Activated CD8-positive, alpha-beta memory T cell treated with anti-CD3 and anti-CD28 coated beads for 4 hours (primary cell): ENCODE data around the gene RFXANK.
"Not testable (repeated sequence)": the region's sequence is repeated elsewhere in the genome, so short reads cannot be mapped to it uniquely, and the experiment has no call there.

Experiments
- DNase-seq, 2 donors: peaks; one replicate each; pipeline ENCODE4 v3.0.0-alpha.2; 2020; ENCODE audit warnings: low read depth in 2 of 2

The RFXANK gene

GRCh38 chr19:19170053-19170872, 21.8 kb upstream of the RFXANK start, which contains the start of gene MEF2B:
Gene MEF2B, minus strand, starts transcription at chr19:19170263. Its CDS starts 19,528 bp downstream, at chr19:19150735.
- peak; percentile 39 to 46 for DNase-seq

GRCh38 chr19:19170873-19171672, 21.0 kb upstream of the RFXANK start:
- no peak for DNase-seq

- no peak for DNase-seq
These were observed 20.1 kb upstream of the RFXANK start for GRCh38 chr19:19171821-19172532.

GRCh38 chr19:19173243-19173642, 18.8 kb upstream of the RFXANK start:
- not testable (repeated sequence) for DNase-seq

- no peak for DNase-seq
These were observed 15.1 kb upstream of the RFXANK start for GRCh38 chr19:19176950-19177349.

- no peak for DNase-seq
These were observed 12.3 kb upstream of the RFXANK start for GRCh38 chr19:19179548-19180441.

- DNase-seq: no peak
These were observed 10.5 kb upstream of the RFXANK start for GRCh38 chr19:19181488-19181998.

GRCh38 chr19:19185853-19186740, 6.0 kb upstream of the RFXANK start:
- DNase-seq: peak; percentile 36 to 57

GRCh38 chr19:19186742-19187141, 5.3 kb upstream of the RFXANK start:
- no peak for DNase-seq

- no peak for DNase-seq
These were observed 335 bp upstream of the RFXANK start for GRCh38 chr19:19191768-19192077.

- no peak for DNase-seq
These were observed 909 bp downstream of the RFXANK start for GRCh38 chr19:19192910-19193423.

- no peak for DNase-seq
These were observed 1.9 kb downstream of the RFXANK start for GRCh38 chr19:19193926-19194325.

GRCh38 chr19:19201697-19202630, 9.9 kb downstream of the RFXANK start:
- no peak for DNase-seq

GRCh38 chr19:19202707-19203011, 10.6 kb downstream of the RFXANK start:
- no peak for DNase-seq

- DNase-seq: peak; percentile 86 to 89
These were observed 11.2 kb downstream of the RFXANK start, which contains the start of gene NR2C2AP for GRCh38 chr19:19203012-19203856. Gene NR2C2AP, minus strand, starts transcription at chr19:19203414. Its CDS starts 354 bp downstream, at chr19:19203060.

- DNase-seq: no peak
These were observed 12.1 kb downstream of the RFXANK start for GRCh38 chr19:19204181-19204580.
